ENCODE measurements around the gene ARX.

GRCh38 chrX:25011589-25012432, 4.0 kb downstream of the ARX start:
- TF ChIP-seq EZH2 (IDR thresholded peaks at IDR 0.05; ENCODE audit: insufficient read depth, poor library complexity, severe bottlenecking) = no peak
- TF ChIP-seq EZH2phosphoT487 (IDR thresholded peaks at IDR 0.05; ENCODE audit: insufficient read depth, low read depth) = no peak

Measured in GM23248 (cell line).